PFSK-1 (cell line): ENCODE results near the gene CC2D2B.

Experiments used
- POLR2AphosphoS5 ChIP-seq: IDR thresholded peaks from 2 replicates; pipeline ENCODE4 v1.6.1; 2012; ENCODE audit warnings: low read depth, mild to moderate bottlenecking, control low read depth, low read length, moderate library complexity
- REST ChIP-seq, 2 experiments: IDR thresholded peaks; 2 replicates each; pipeline versions ENCODE4 v1.6.1 to v1.8.0; 2011 to 2012; ENCODE audit warnings: low read depth in 2 of 2, low read length in 2 of 2, control low read depth in 1 of 2, inconsistent platforms in 1 of 2, mild to moderate bottlenecking in 1 of 2, moderate library complexity in 1 of 2; ENCODE audit not compliant: insufficient read depth in 1 of 2
- SIN3A ChIP-seq: IDR thresholded peaks from 2 replicates; pipeline ENCODE4 v1.6.1; 2012; ENCODE audit warnings: mild to moderate bottlenecking, low read length, moderate library complexity, borderline replicate concordance; ENCODE audit not compliant: insufficient read depth
- TAF1 ChIP-seq: IDR thresholded peaks from 2 replicates; pipeline ENCODE4 v1.6.1; 2012; ENCODE audit warnings: low read length, control low read depth, borderline replicate concordance; ENCODE audit not compliant: insufficient read depth

GRCh38 chr10:95982200-95982599, 74.4 kb downstream of the CC2D2B start:
- no peak for TF ChIP-seq REST (IDR thresholded peaks at IDR 0.05; ENCODE audit: insufficient read depth in 1 of 2, low read depth in 2 of 2, low read length in 2 of 2)
- no peak for TF ChIP-seq POLR2AphosphoS5
- TF ChIP-seq SIN3A: no peak
- TF ChIP-seq TAF1: no peak
